GM19467 (cell line): ENCODE data around the gene NSD1.
"Not testable (repeated sequence)": the region's sequence is repeated elsewhere in the genome, so short reads cannot be mapped to it uniquely, and the experiment has no call there.

Experiments
- ATAC-seq: cut with Tn5 transposase; IDR thresholded peaks from one replicate; pipeline ENCODE4 v1.9.1; 2021; ENCODE audit warnings: mild to moderate bottlenecking, moderate library complexity; ENCODE audit not compliant: unreplicated experiment

The NSD1 gene

GRCh38 chr5:177325868-177326381 is 192.4 kb downstream of the NSD1 start:
- no peak for ATAC-seq

DNA sequence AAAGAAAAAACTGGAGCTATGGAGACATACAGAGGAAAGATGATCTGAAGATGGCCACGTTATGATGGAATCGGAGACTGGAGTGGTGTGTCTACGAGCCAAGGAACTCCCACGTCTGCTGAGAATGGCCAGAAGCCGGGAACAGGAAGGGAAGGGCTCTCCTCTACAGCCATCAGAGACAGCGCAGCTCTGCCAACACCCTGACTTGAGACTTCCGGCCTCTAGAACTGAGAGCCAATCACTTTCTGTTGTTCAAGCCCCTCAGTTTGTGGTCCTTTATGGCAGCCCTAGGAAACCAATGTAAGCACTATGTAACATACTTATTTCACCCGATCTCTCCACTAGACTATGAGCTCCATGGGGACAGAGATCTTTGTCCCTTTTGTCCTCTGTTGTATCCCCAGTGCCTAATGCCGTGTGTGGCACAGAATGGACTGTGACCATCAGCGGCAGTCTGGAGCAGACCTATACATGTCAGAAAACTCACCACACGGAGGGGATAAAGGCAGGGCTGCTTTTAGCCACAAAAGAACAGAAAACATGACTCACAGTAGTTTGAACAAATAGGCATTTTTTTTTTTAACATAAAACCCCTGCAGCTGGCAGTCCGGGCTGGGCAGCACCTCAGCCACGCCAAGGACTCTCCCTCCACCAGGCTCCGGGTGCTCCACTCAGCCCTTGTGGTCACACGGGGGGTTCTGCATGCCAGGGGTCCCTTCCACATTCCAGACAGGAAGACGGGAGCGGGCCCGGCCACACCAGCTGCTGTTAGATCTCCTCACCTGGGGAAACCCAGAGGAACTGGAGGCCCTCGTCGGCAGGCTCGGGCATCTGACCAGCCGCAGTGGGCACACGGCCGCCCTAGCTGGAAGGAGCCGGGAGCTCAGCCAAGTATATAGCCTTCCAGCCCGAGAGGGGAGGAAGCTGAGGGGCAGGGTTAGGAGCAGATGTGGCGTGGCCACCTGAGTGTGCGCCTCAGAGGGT is 194.3 kb downstream of the NSD1 start:
- ATAC-seq: no peak

GRCh38 chr5:177328545-177329231 is 195.1 kb downstream of the NSD1 start:
- no peak for ATAC-seq

- no peak for ATAC-seq
These were observed 196.3 kb downstream of the NSD1 start for GRCh38 chr5:177329883-177330282.

GRCh38 chr5:177330991-177331842 is 197.6 kb downstream of the NSD1 start:
- no peak for ATAC-seq

DNA sequence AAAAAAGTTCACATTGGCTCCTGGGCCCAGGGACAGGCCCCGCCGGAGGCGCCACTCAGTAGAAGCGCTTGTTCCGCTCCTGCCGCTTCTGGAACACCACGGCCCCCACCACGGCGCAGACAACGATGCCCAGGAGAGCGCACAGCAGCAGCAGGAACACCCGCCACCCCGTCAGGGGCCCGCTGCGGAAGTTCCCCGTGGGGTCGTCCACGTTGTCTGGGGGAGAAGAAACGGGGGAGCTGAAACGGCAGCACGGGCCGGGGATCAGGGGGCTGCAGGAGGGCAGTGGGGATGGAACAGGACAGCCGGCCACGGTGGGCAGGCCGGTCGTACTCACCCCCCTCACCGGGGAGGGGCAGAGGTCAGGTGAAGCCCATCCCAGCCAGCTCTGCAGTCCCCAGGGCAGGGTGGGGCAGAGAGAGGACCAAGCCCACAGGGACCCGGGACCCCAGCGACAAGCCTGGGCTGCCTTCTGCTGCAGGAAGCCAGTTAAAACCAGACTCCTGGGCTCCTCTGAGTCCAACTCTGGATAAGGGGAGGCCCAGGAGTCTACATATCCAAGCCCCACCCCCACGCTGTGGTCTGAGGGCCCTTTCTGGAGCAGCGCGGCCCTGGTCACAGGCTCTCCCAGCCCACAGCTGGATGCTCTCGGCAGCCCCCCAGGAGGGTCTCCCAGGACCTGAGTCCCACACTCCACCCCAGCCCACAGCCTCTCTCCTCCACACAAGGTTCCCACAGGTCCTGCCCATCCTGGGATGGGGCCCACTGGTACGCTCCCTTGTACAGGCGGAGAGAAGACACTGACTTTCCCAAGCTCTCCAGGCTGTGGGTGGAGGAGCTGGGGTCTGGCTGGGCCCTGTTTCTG is 198.7 kb downstream of the NSD1 start:
- no peak for ATAC-seq

DNA sequence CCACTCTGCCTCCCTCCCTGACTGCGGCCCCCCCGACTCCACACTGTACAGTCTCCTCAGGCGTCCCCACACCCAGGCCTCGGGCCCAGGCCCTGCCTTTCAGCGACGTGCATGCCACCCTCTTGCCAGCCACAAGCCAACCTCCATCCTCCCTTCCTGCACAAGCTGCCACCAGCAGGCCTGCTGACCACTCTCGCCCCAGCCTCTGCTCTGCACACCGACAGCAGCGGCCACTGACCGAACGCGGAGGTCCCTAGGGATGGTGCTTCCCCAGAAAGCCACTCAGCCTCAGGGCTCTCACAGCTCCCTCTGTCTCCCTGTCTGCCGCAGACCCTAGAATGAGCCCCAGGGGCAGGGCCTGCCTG is 199.3 kb downstream of the NSD1 start:
- no peak for ATAC-seq

GRCh38 chr5:177333420-177334154 is 200.0 kb downstream of the NSD1 start:
- ATAC-seq: no peak

- no peak for ATAC-seq
These were observed 200.6 kb downstream of the NSD1 start for GRCh38 chr5:177334155-177334551.

DNA sequence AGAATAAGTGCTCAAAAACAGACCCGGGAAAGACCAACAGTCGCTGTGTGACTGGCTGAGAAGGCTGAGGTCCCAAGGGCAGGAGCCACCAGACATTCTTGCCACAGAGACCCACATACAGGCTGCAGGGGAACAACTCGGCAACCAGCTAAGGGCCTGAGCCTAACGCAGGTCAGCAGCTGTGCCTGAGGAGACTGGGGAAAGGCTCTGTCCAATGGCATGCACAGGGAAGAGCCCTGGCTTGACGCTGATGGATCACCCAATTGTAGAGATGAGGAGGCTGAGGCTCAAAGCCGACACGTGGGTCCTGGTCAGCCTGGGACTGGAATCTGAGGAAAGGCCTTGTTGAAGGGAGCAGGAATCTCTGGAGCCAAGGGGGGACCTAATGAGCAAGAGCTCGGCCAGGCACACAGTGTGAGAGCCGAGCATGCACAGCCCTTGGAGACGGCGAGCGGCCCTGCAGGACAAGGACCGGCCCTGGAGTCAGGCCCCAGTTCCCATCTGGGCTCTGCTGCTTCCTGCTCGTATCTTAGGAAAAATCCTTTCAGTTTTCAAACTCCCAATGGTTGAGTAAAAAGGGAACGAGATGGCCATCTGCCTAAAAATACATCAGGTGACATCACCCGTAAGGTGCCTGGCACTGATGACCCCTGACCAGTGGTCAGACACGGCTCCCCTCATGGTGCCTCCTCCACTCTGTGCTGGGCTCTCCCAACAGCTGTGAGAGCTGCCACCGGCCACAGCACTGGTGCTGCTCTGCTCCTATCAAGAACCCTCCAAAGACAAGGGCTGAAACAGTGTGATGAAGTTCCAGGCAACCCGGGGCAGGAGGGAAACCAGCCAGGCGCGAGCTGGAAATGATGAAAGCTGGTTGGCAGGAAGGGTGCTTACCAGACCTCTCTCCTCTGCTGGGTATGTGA is 201.5 kb downstream of the NSD1 start:
- no peak for ATAC-seq

- ATAC-seq: no peak
These were observed 202.1 kb downstream of the NSD1 start for GRCh38 chr5:177335701-177336065.

DNA sequence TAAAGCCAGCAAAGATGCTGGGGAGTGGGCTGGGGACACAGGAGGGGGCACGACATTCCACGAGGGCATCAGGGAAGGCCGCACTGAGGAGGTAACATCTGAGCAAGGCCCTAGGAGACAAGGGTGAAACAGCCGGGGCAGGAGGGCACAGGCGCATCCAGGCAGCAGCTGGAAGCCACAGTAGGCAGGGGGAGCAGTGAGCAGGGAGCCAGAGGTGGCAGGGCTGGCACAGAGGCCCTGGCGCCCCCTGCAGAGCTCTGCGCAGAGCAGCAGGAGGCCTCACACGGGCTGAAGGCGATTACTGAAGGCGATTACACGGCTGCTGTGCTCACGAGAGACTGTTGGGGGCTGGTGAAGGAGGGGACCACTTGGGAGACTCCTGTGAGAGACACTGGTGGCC is 202.5 kb downstream of the NSD1 start:
- no peak for ATAC-seq

DNA sequence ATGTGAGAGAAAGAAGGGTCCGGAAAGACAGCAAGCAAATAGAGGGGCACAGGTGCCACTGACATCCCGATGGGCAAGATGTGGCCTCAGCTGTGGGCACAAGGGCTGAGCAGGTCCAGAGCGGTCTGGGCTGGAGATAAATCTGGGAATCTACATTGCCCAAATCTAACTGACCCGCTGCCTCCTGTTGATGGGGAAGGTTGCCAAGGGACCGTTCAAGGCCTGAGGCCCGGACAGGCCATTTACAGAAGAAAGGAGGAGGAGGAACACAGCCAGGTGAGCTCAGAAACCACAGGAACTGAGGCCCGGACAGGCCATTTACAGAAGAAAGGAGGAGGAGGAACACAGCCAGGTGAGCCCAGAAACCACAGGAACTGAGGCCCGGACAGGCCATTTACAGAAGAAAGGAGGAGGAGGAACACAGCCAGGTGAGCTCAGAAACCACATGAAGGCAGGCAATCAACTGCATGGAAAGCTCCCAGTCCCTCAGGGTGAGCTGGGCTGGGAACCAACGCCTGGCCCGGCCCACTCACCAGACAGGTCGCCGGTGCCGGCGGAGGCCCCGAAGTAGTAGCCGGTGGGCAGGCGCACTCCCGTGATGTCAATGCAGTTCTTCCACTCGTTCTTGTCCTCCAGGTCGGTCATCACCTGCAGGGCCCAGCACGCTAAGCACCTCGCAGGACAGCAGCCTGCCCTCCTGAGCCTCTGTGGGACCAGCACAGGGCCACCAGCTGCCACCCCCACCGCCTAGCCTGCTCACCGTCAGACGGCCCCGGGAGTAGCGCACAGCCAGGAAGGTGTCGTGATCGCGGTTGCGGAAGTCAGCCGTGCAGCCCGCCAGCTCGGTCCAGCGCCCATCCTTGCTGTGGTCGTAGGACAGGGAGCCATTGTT is 203.3 kb downstream of the NSD1 start:
- ATAC-seq: no peak

- ATAC-seq: no peak
These were observed 204.9 kb downstream of the NSD1 start for GRCh38 chr5:177338251-177339106.

DNA sequence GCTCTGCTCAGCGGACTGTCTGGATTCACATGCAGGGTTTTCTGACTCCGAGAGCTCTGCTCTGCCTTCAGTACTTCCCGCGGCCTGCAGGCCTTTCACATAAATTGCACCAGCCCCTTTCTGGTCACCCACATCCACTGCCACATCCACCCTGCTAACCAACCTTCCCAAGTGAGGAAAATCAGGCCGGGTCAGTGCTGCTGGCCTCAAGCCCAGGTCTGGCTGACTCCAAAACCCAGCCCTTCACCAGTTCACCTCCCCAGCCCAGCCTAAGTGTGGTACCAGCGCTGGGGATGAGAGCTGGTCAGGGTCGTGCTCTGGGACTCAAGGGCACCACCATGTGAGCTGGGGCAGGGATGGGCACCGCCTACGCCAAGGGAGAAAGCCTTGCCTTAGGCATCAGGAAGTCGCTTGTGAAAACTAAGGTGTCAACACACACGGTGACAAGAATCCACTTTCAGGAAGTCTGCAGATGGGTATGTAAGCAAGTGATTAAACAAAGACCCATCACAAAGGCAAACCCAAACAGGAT is 205.6 kb downstream of the NSD1 start:
- ATAC-seq: no peak

DNA sequence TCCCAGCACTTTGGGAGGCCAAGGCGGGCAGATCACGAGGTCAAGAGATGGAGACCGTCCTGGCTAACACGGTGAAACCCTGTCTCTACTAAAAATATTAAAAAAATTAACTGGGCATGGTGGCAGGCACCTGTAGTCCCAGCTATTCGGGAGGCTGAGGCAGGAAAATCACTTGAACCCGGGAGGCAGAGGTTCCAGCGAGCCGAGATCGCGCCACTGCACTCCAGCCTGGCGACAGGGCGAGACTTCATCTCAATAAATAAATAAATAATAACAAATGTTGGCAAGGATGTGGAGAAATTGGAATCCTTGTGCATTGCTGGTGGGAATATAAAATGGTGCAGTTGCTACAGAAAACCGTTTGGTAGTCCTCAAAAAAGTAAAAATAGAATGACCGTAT is 209.4 kb downstream of the NSD1 start:
- ATAC-seq: not testable (repeated sequence)
